Measurements from ENCODE around the gene CCDC43. TPM values are rescaled to one million over a fixed set of nuclear protein-coding genes. Genes with fewer than 3 reads are reported as not detected.

Gene CCDC43
- total and polyA plus RNA-seq, 9 of the 15 experiments (the other 6 are each of a cell fraction or from before 2014, with no cell fraction given) = 11.7 to 42.3 (median 25.9) TPM

DNA sequence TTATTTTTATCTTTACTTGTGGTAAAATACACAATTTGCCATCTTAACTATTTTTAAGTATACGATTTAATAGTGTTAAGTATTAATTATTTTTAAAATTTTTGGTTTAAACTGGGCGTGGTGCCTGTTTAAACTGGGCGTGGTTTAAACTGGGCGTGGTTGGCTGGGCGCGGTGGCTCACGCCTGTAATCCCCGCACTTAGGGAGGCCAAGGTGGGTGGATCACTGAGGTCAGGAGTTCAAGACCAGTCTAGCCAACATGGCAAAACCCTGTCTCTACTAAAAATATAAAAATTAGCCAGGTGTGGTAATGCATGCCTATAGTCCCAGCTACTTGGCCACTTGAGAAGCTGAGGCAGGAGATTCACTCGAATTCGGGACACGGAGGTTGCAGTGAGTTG is 4.0 kb upstream of the CCDC43 start:
- BruUV-seq (replicated peaks) = no TSS peak
- ChIA-PET POLR2A (interaction anchor here (1.5 kb wide), 1 partner anchor 16 kb away, joined by 3 read pairs; no protein-coding TSS in a partner anchor), CTCF (ENCODE audit: low intra/inter-chr PET ratio) (no interaction called here)
- no peak overlapping the region for H2AFZ ChIP-seq (ENCODE audit: low read depth, low read length)
- in situ Hi-C loops (cut with MboI) = no loop called here
- intact Hi-C loops (cut with micrococcal nuclease) = no loop called here
- ATAC-seq (no peak), DNase-seq (ENCODE audit: extremely low read depth in 1 of 4, low spot score in 3 of 4) (peak in 1 of 4 experiments; percentile 29), FAIRE-seq (no peak)
- H4K20me1 ChIP-seq (replicated peaks; ENCODE audit: control insufficient read depth, insufficient read depth, low read length) = no peaks in the 10 kb centered on the region
- H3K4me2 ChIP-seq (ENCODE audit: insufficient read depth, low read length) = no peak overlapping the region
- TF ChIP-seq ZNF354B (CRISPR knock-in tag; IDR thresholded peaks at IDR 0.05) (no peak), EGR1 (conservative IDR thresholded peaks at IDR 0.05) (peak; percentile 29; the same call in 1 of the 2 replicates), BCOR (IDR thresholded peaks at IDR 0.05) (0 out of 2 replicates have a peak, but pooled peaks have one; percentile 8), ADNP (tag; IDR thresholded peaks at IDR 0.05) (peak; percentile 59; the same call in 1 of the 2 replicates), PHB2 (IDR thresholded peaks at IDR 0.05; ENCODE audit: low read depth) (no peak), ARID3B (CRISPR knock-in tag; IDR thresholded peaks at IDR 0.05; ENCODE audit: borderline replicate concordance) (no peak), SNIP1 (IDR thresholded peaks at IDR 0.05; ENCODE audit: low read depth) (no peak)
- no peak overlapping the region for H3K27ac ChIP-seq (ENCODE audit: extremely low read depth, low read depth, low read length)
- H3K9me1 ChIP-seq (ENCODE audit: control insufficient read depth, insufficient read depth, low read length) = no peaks in the 10 kb centered on the region
- 19% methylated on average over 11 of the region's 11 CpGs for WGBS (ENCODE audit: insufficient coverage, low coverage, missing lambda C conversion rate)
- H3K9me3 ChIP-seq (replicated peaks; ENCODE audit: control insufficient read depth, insufficient read depth, low read depth, low read length) = no peaks in the 10 kb centered on the region
- H3K79me2 ChIP-seq (ENCODE audit: control insufficient read depth, insufficient read depth, low read length) = peaks cover 10% of the 10 kb centered on the region
- no peaks in the 10 kb centered on the region for H3K27me3 ChIP-seq (ENCODE audit: control insufficient read depth in 2 of 2, insufficient read depth in 2 of 2, low read length in 2 of 2)
- H3K4me1 ChIP-seq (replicated peaks in 1 of 2; ENCODE audit: control insufficient read depth in 2 of 2, insufficient read depth in 2 of 2, low read length in 2 of 2) = peaks cover 7 to 11% of the 10 kb centered on the region in 2 experiments; a peak in 4 of 5 replicates
- H3K9ac ChIP-seq (ENCODE audit: insufficient read depth in 1 of 2, low read depth in 2 of 2, low read length in 2 of 2) = no peak overlapping the region
- no peak overlapping the region for H3K4me3 ChIP-seq
- no peaks in the 10 kb centered on the region for H3K36me3 ChIP-seq (ENCODE audit: control insufficient read depth, insufficient read depth, low read length)
